GM12878 (cell line): ENCODE results near the gene ELP1. TPM values are rescaled to one million over a fixed set of nuclear protein-coding genes. Genes with fewer than 3 reads are reported as not detected.

Source experiments
- ATAC-seq: fragments of 200-7000 bp; cut with Tn5 transposase; 3 replicates; pipeline ENCODE4 v1.9.1; 2020; ENCODE audit warnings: mild to moderate bottlenecking, moderate library complexity
- BruUV-seq: library from RNA; stranded (reverse); fragments of 400-500 nt; replicated peaks from 2 replicates; lab custom pipeline; 2021; lab: Mats Ljungman, UMichigan
- CTCF ChIA-PET: fragments of 300-600 bp; sonication (Branson Sonifier 250); formaldehyde crosslinking; extraction: SDS; loops from one replicate; lab custom pipeline; 2021; ENCODE audit warnings: inconsistent platforms; lab: Yijun Ruan, JAX
- POLR2A ChIA-PET: fragments of 350-600 bp; formaldehyde crosslinking; extraction: SDS; loops from one replicate; lab custom pipeline; 2021; ENCODE audit warnings: inconsistent platforms; lab: Charles Lee
- RAD21 ChIA-PET: fragments of 300-600 bp; sonication (Branson Sonifier 250); formaldehyde crosslinking; loops from one replicate; lab custom pipeline; 2023; ENCODE audit warnings: antibody characterized with exemption; ENCODE audit not compliant: unreplicated experiment; lab: Charles Lee
- SMC1A ChIA-PET: fragments of 300-600 bp; sonication (Branson Sonifier 250); formaldehyde crosslinking; loops from one replicate; lab custom pipeline; 2023; ENCODE audit not compliant: unreplicated experiment, uncharacterized antibody; lab: Charles Lee
- DNase-seq: peaks from one replicate; pipeline ENCODE4 v3.0.0-alpha.2; 2011; ENCODE audit warnings: low read depth, low spot score
- FAIRE-seq: peaks from 3 replicates; lab custom pipeline; 2011; peaks lifted over from hg19 to GRCh38; lab: Jason Lieb, UNC
- H2AFZ ChIP-seq: 2 replicates; pipeline ENCODE4 v1.6.0; 2011; ENCODE audit warnings: low read depth, low read length, control low read depth; ENCODE audit not compliant: control insufficient read depth
- H3K27ac ChIP-seq: 2 replicates; pipeline ENCODE4 v1.5.1; 2011; ENCODE audit warnings: control low read depth; ENCODE audit not compliant: control insufficient read depth, insufficient read depth
- H3K27me3 ChIP-seq, 2 experiments: replicated peaks in 1 of 2; 2 replicates each; pipeline versions ENCODE4 v1.6.0 to v1.6.1; 2011; ENCODE audit warnings: low read length in 1 of 2; ENCODE audit not compliant: control insufficient read depth in 2 of 2, insufficient read depth in 2 of 2
- H3K36me3 ChIP-seq, 2 experiments: 2 replicates each; pipeline ENCODE4 v1.5.1; 2011; ENCODE audit warnings: low read length in 1 of 2; ENCODE audit not compliant: control insufficient read depth in 2 of 2, insufficient read depth in 2 of 2
- H3K4me1 ChIP-seq: 2 replicates; pipeline ENCODE4 v1.6.1; 2011; ENCODE audit warnings: mild to moderate bottlenecking, low read length, moderate library complexity, mixed read lengths; ENCODE audit not compliant: control insufficient read depth, insufficient read depth
- H3K4me2 ChIP-seq: 2 replicates; pipeline ENCODE4 v1.6.0; 2011; ENCODE audit warnings: control low read depth; ENCODE audit not compliant: control insufficient read depth, insufficient read depth
- H3K4me3 ChIP-seq: fragments of 200-600 bp; sonication (generic); 2 replicates; pipeline ENCODE4 v1.5.1; 2016
- H3K79me2 ChIP-seq: 2 replicates; pipeline ENCODE4 v1.6.0; 2011; ENCODE audit warnings: low read length; ENCODE audit not compliant: control insufficient read depth, insufficient read depth
- H3K9ac ChIP-seq: 2 replicates; pipeline ENCODE4 v1.8.0; 2011; ENCODE audit warnings: low read length, control low read depth, mixed read lengths; ENCODE audit not compliant: control insufficient read depth, insufficient read depth
- H3K9me3 ChIP-seq: replicated peaks from 3 replicates; pipeline ENCODE4 v1.5.1; 2011; ENCODE audit warnings: mild to moderate bottlenecking, low read length; ENCODE audit not compliant: control insufficient read depth, insufficient read depth
- H4K20me1 ChIP-seq: 2 replicates; pipeline ENCODE4 v1.6.0; 2011; ENCODE audit not compliant: control insufficient read depth, insufficient read depth
- CBX3 ChIP-seq: fragments of 200-600 bp; sonication (generic); IDR thresholded peaks from 2 replicates; pipeline ENCODE4 v1.6.1; 2016; ENCODE audit warnings: low read depth, borderline replicate concordance
- IKZF2 ChIP-seq, 2 experiments: fragments of 450-650 bp; IDR thresholded peaks; 2 replicates each; pipeline ENCODE4 v1.6.1; 2017; ENCODE audit warnings: mild to moderate bottlenecking in 2 of 2, moderate library complexity in 2 of 2
- NR2C1 ChIP-seq: fragments of 450-650 bp; IDR thresholded peaks from 2 replicates; pipeline ENCODE4 v1.6.1; 2017; ENCODE audit warnings: antibody characterized with exemption, mild to moderate bottlenecking, moderate library complexity
- WGBS: methylation state at CpG from one replicate; pipeline ENCODE4 v1.1.6; 2016; ENCODE audit warnings: low lambda C conversion rate; ENCODE audit not compliant: insufficient replicate concordance, insufficient coverage; ENCODE audit errors: missing lambda C conversion rate; 5-methylcytosine and 5-hydroxymethylcytosine counted together
- in situ Hi-C: fragments of 300-500 bp; cut with MboI; formaldehyde crosslinking; loops from 9 replicates; pipeline ENCODE4 v1.14.3; 2018; ENCODE audit warnings: mixed read lengths
- intact Hi-C: fragments of 100-400 bp; cut with micrococcal nuclease; formaldehyde crosslinking; loops from one replicate; pipeline ENCODE4 v1.14.2; 2022; ENCODE audit not compliant: unreplicated experiment
- polyA plus RNA-seq, 11 experiments: library from polyadenylated mRNA; depleted of rRNA in 4 of 11; unstranded in 6 of 11; stranded (reverse) in 5 of 11; fragments of >200 nt; fragmentation: Nextera tagmentation in 4 of 11; fragmentation: Illumina TruSeq in 1 of 11; extraction: Ambion mirVana in 4 of 11; extraction: Trizol in 1 of 11; gene quantifications; 1 replicate in 1 of 11; 2 replicates in 10 of 11; pipeline versions ENCODE4 v1.2.1 to v1.2.3, GENCODE V29; 2011 to 2016; ENCODE audit warnings: inconsistent platforms in 2 of 11, missing spikeins in 2 of 11, low read depth in 1 of 11
- total RNA-seq, 4 experiments: library from RNA; depleted of rRNA in 3 of 4; stranded (reverse); fragments of >200 nt in 3 of 4; fragmentation: Illumina TruSeq in 1 of 4; extraction: Trizol in 1 of 4; gene quantifications; 2 replicates each; pipeline versions ENCODE4 v1.2.1 to v1.2.3, GENCODE V29; 2013 to 2021
- TF ChIP-seq, protein P1 (sequence below): fragments of 450-650 bp; IDR thresholded peaks from 2 replicates; pipeline ENCODE4 v1.6.1; 2017; ENCODE audit warnings: antibody characterized with exemption, mild to moderate bottlenecking, moderate library complexity

The ELP1 gene
- total and polyA plus RNA-seq, 10 of the 15 experiments (the other 5 are each of a cell fraction or from before 2014, with no cell fraction given), result 9.7 to 29.9 (median 26.0) TPM

DNA sequence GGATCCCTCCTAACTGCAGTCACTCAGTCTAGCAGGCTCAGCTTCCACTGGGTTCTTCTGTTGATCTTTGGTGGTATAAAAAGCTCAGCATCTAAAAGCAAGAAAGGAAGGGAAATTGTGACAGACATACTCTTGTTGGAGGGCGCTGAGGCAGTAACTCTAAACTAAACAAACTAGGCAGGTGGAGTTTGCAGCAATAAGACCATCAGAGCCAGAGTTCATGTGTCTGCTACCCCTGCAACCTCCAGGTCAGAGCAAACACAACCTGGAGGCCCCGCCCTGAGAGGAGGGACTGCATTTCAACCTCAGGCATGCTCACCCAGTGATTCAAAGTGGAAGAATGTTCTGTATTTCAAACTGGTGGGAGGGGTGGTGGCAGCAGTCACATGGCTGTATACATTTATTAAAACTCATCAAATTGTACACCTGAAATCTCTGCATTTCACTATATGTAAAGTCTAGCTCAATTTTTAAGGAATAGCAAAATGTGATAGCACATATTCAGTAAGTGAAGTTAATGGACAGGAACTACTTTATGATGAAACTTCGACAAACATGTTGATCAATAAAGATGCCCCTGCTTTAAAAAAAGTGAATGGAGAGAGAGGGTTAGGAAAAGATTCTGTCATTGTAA, 64.7 kb downstream of the ELP1 start:
- Histone ChIP-seq H3K79me2 (no peaks in the 10 kb centered on the region), H3K27ac (no peak overlapping the region), H3K4me3 (no peak overlapping the region), H3K4me1 (no peaks in the 10 kb centered on the region), H3K9me3 (no peaks in the 10 kb centered on the region), H4K20me1 (no peaks in the 10 kb centered on the region), H3K36me3 (peaks cover 1 to 2% of the 10 kb centered on the region in 2 experiments), H3K9ac (no peak overlapping the region), H3K27me3 (no peaks in the 10 kb centered on the region)
- RAD21 ChIA-PET, result no interaction called here
- SMC1A ChIA-PET, result interaction anchor here (0.9 to 1.6 kb wide), 3 partner anchors 10 to 21 kb away, joined by 4 to 8 read pairs (median 4); no protein-coding TSS in a partner anchor
- BruUV-seq, result no TSS peak
- WGBS, result 92% methylated on average over 3 of the region's 3 CpGs
- POLR2A ChIA-PET, result no interaction called here
- no peak for FAIRE-seq
- DNase-seq, result no peak
- intact Hi-C loops, result no loop called here
- in situ Hi-C loops, result no loop called here
- CTCF ChIA-PET, result interaction anchor here (1.0 to 1.4 kb wide), 2 partner anchors 15 to 85 kb away, joined by 3 read pairs; no protein-coding TSS in a partner anchor
- TF ChIP-seq, protein P1, sequence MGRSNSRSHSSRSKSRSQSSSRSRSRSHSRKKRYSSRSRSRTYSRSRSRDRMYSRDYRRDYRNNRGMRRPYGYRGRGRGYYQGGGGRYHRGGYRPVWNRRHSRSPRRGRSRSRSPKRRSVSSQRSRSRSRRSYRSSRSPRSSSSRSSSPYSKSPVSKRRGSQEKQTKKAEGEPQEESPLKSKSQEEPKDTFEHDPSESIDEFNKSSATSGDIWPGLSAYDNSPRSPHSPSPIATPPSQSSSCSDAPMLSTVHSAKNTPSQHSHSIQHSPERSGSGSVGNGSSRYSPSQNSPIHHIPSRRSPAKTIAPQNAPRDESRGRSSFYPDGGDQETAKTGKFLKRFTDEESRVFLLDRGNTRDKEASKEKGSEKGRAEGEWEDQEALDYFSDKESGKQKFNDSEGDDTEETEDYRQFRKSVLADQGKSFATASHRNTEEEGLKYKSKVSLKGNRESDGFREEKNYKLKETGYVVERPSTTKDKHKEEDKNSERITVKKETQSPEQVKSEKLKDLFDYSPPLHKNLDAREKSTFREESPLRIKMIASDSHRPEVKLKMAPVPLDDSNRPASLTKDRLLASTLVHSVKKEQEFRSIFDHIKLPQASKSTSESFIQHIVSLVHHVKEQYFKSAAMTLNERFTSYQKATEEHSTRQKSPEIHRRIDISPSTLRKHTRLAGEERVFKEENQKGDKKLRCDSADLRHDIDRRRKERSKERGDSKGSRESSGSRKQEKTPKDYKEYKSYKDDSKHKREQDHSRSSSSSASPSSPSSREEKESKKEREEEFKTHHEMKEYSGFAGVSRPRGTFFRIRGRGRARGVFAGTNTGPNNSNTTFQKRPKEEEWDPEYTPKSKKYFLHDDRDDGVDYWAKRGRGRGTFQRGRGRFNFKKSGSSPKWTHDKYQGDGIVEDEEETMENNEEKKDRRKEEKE, result no peak
- TF ChIP-seq IKZF2 (IDR thresholded peaks at IDR 0.05) (no peak), CBX3 (no peak), NR2C1 (no peak)
- TF ChIP-seq, all 136 proteins: peak for 0
- Histone ChIP-seq H3K4me2 (no peak overlapping the region), H2AFZ (no peak overlapping the region)
- no peak for ATAC-seq
